GM18870 (cell line): ENCODE results near the gene RHOBTB3.
A peak's percentile ranks its signal among the peaks of the same experiment; 100 is the strongest.
"Not testable (repeated sequence)": the region's sequence is repeated elsewhere in the genome, so short reads cannot be mapped to it uniquely, and the experiment has no call there.

ENCODE experiments used
- ATAC-seq: cut with Tn5 transposase; IDR thresholded peaks from one replicate; pipeline ENCODE4 v1.9.1; 2021; ENCODE audit warnings: moderate library complexity; ENCODE audit not compliant: unreplicated experiment

Gene RHOBTB3

GRCh38 chr5:95798545-95798944 is 67.4 kb downstream of the RHOBTB3 start:
- ATAC-seq = no peak

GRCh38 chr5:95799191-95799835 is 68.2 kb downstream of the RHOBTB3 start:
- no peak for ATAC-seq

DNA sequence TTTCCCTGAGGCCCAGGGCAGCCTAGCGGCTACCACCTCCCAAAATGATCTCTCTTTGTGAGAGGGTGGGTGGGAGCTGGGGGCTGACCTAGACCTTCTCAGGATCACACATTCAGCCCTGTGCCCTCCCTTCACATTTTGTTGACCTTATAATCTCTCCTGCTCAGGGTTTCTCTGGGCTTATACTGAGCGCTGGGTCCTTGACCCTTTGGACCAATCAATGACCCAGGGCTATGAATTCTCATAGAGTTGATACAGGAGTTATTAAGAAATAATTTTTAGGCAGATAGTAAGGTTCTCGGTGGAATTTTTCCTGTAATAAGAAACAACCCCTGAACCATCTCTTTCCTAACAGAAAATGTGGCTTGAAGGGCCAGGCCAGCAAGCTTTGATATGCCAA is 69.4 kb downstream of the RHOBTB3 start:
- no peak for ATAC-seq

DNA sequence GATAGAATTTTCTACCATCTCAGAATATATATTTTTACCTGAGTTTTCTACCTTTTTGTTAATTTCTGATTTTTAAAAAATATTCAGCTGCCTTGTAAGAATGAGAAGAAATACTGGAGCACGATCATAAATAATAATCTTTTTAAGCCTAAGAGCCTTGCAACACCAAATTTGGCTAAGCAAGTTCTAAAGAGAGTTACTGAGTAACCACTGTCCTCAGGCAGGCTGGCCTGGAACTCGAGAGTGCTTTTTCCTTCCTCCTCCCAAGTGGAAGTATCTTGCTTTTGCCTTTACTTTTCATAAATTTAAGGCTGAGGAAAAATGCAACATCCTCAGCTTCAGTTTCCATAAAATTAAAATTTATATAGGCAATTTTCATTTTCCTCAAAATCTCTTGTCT is 70.4 kb downstream of the RHOBTB3 start:
- ATAC-seq = no peak

- ATAC-seq = no peak
Measured at GRCh38 chr5:95801961-95802360, 70.8 kb downstream of the RHOBTB3 start.

- no peak for ATAC-seq
Measured at GRCh38 chr5:95803271-95804148, 72.4 kb downstream of the RHOBTB3 start.

DNA sequence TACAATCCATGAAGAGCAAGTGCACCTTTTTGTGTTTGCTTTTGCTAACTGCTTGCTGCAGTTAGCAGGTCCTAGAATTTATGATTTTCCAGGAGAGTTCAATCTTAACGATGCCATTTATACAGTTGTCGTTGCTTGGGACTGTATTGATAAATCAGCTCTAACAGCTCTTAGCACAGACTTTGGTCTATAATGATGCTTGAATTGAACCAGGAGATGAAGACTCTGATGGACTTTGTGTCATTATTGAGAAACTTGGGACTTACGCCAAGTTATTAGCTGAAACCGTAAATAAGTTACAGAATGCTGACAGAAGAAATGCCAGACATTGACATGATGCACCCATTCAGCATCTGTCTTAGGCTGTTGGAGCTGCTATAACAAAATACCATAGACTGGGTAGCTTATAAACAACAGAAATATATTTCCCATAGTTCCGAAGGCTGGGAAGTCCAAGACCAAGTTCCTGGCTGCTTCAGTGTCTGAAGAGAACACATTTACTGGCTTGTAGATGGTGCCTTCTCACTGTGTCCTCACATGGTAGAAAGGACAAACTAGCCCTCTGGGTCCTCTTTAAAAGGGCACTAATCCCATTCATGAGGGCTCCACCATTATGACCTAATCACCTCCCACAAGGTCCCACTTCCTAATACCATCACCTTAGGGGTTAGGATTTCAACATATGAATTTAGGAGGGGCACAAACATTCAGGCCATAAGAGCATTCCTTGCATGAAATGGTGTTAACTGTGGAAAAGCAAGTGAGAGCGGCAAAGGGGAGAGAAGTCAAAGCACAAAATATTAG is 73.8 kb downstream of the RHOBTB3 start:
- no peak for ATAC-seq

- ATAC-seq = no peak
Measured at GRCh38 chr5:95806687-95807086, 75.6 kb downstream of the RHOBTB3 start.

GRCh38 chr5:95808013-95808685 is 77.0 kb downstream of the RHOBTB3 start:
- no peak for ATAC-seq

- ATAC-seq = peak; percentile 99
Measured at GRCh38 chr5:95808686-95809413, 77.7 kb downstream of the RHOBTB3 start.

- ATAC-seq = no peak
Measured at GRCh38 chr5:95809414-95809960, 78.4 kb downstream of the RHOBTB3 start.

DNA sequence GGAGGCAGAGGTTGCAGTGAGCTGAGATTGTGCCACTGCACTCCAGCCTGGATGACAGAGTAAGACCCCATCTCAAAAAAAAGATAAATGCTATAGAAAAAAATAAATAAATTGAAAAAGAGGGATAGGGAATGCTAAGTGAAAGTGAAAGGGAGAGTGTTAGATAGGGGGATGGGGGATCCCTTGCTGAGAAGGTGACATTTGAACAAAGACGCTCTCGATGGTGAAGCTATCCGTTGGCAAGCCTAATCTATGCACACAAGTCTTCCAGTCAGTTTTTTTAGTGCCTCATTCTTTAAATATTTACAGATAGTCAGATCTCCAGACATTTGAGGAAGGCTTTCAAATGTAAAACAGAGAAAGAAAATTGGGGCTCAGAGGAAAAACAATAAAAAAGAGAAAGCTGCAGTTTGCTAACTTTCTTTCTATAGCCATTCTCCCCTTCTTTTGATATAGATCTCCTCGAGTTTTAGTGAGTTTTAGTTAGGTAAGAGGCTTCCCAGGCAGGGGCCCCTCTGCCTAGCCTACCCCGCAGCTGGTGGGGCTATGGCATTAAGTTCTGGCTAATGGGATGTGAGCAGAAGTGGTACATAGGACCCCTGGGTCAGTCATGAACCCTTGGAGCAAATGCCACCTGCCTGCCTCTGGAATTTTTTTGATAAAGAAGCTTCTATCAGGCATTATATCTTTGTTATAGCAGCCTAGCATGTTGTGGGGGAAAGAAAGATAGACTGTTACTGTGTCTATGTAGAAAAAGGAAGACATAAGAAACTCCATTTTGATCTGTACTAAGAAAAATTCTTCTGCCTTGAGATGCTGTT is 79.4 kb downstream of the RHOBTB3 start:
- ATAC-seq = no peak

GRCh38 chr5:95811126-95811423 is 79.9 kb downstream of the RHOBTB3 start:
- not testable (repeated sequence) for ATAC-seq

- ATAC-seq = not testable (repeated sequence)
Measured at GRCh38 chr5:95811461-95812073, 80.4 kb downstream of the RHOBTB3 start.

- no peak for ATAC-seq
Measured at GRCh38 chr5:95812074-95812471, 80.9 kb downstream of the RHOBTB3 start.

- ATAC-seq = not testable (repeated sequence)
Measured at GRCh38 chr5:95813035-95813434, 81.9 kb downstream of the RHOBTB3 start.

DNA sequence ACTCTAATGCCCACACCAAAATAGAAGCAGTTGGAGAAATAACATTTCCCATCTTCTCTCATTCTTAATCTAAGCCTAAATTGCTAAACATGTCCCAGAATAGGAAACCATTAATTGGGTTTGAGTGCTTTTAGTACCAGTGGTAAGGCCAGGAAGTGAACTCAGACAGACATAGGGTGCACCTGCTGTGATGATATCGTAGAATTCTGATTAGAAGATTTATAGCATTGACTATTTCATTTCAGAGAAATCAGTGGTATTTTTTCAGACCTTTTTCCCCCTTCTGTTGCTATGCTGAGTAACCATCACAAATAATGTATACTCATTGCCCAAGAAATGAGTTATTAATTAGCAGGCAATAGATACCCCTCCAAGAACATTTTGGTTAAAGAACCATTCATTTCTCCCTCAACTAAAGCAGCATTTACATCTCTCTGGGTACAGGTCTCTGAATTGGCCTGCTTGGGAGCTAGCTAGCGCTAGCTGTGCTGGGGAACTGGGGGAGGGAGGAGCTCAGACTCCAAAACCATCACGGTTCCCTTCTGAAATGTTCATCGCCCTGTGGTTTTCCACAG is 84.1 kb downstream of the RHOBTB3 start:
- no peak for ATAC-seq

GRCh38 chr5:95816341-95816740 is 85.2 kb downstream of the RHOBTB3 start:
- no peak for ATAC-seq

GRCh38 chr5:95816776-95817175 is 85.6 kb downstream of the RHOBTB3 start:
- no peak for ATAC-seq
